ENCODE results near the gene SLC35B2. TPM values are rescaled to one million over a fixed set of nuclear protein-coding genes. Genes with fewer than 3 reads are reported as not detected.
"Not testable (repeated sequence)": the region's sequence is repeated elsewhere in the genome, so short reads cannot be mapped to it uniquely, and the experiment has no call there.

SLC35B2 gene
- total RNA-seq, 1 donor from 2014 or later: 37.3 TPM

- no peak for DNase-seq
Observed at GRCh38 chr6:44235269-44235668, 22.1 kb downstream of the SLC35B2 start.

GRCh38 chr6:44234101-44235025, 23.0 kb downstream of the SLC35B2 start:
- DNase-seq: peak; percentile 88

- no peak for DNase-seq
Observed at GRCh38 chr6:44233567-44234100, 23.7 kb downstream of the SLC35B2 start.

- no peak for DNase-seq
Observed at GRCh38 chr6:44232676-44233566, 24.4 kb downstream of the SLC35B2 start.

GRCh38 chr6:44231426-44231825, 25.9 kb downstream of the SLC35B2 start:
- DNase-seq: not testable (repeated sequence)

GRCh38 chr6:44230034-44230675, 27.2 kb downstream of the SLC35B2 start:
- DNase-seq: no peak

GRCh38 chr6:44229376-44230033, 27.8 kb downstream of the SLC35B2 start:
- DNase-seq: no peak

GRCh38 chr6:44228836-44229235, 28.5 kb downstream of the SLC35B2 start:
- DNase-seq: no peak

- DNase-seq: no peak
Observed at GRCh38 chr6:44228433-44228832, 28.9 kb downstream of the SLC35B2 start.

- no peak for DNase-seq
Observed at GRCh38 chr6:44228031-44228430, 29.3 kb downstream of the SLC35B2 start.

- DNase-seq: peak; percentile 34
Observed at GRCh38 chr6:44227148-44227793, 30.1 kb downstream of the SLC35B2 start.

- peak; percentile 51 for DNase-seq
Observed at GRCh38 chr6:44226368-44227147, 30.8 kb downstream of the SLC35B2 start.

- DNase-seq: no peak
Observed at GRCh38 chr6:44225579-44226325, 31.6 kb downstream of the SLC35B2 start.

- DNase-seq: no peak
Observed at GRCh38 chr6:44224965-44225305, 32.4 kb downstream of the SLC35B2 start.

- peak; percentile 54 for DNase-seq
Observed at GRCh38 chr6:44224029-44224964, 33.0 kb downstream of the SLC35B2 start.

GRCh38 chr6:44223319-44224028, 33.9 kb downstream of the SLC35B2 start, which contains the start of gene SLC29A1:
SLC29A1 (plus strand) TSS chr6:44223595; CDS start chr6:44227314, 3,719 bp downstream.
- peak; percentile 91 for DNase-seq

GRCh38 chr6:44222486-44223318, 34.6 kb downstream of the SLC35B2 start:
- no peak for DNase-seq

Data from tongue (tissue), 2 donors.